ENCODE data around the gene FAM13B. TPM values are rescaled to one million over a fixed set of nuclear protein-coding genes. Genes with fewer than 3 reads are reported as not detected.

Gene FAM13B
- total and polyA plus RNA-seq, 9 of the 15 experiments (the other 6 are each of a cell fraction or from before 2014, with no cell fraction given), result 2.3 to 21.6 (median 14.1) TPM

- TF ChIP-seq CTCF (IDR thresholded peaks at IDR 0.05 in 2 of 3, conservative IDR thresholded peaks at IDR 0.05 in 1 of 3; ENCODE audit: insufficient read depth in 2 of 3, low read depth in 1 of 3, low read length in 3 of 3) (no peak), BACH1 (tag; IDR thresholded peaks at IDR 0.05) (peak; percentile 81; the same call in 1 of the 2 replicates), ZFP30 (CRISPR knock-in tag; IDR thresholded peaks at IDR 0.05; ENCODE audit: borderline replicate concordance) (no peak), ZNF408 (CRISPR knock-in tag; IDR thresholded peaks at IDR 0.05; ENCODE audit: low read depth) (no peak), ZNF316 (IDR thresholded peaks at IDR 0.05) (peak; percentile 81), SMARCA4 (IDR thresholded peaks at IDR 0.05) (peak; percentile 94), SLC30A9 (CRISPR knock-in tag; IDR thresholded peaks at IDR 0.05) (no peak), STAT6 (CRISPR knock-in tag; IDR thresholded peaks at IDR 0.05) (no peak), ZNF217 (CRISPR knock-in tag; IDR thresholded peaks at IDR 0.05) (no peak), NR0B1 (IDR thresholded peaks at IDR 0.05; ENCODE audit: partially characterized antibody) (no peak), ZNF384 (IDR thresholded peaks at IDR 0.05; ENCODE audit: low read depth, low read length) (peak; percentile 54), ZNF12 (CRISPR knock-in tag; IDR thresholded peaks at IDR 0.05) (no peak), ZNF24 (IDR thresholded peaks at IDR 0.05) (no peak), CSDE1 (IDR thresholded peaks at IDR 0.05) (no peak), MNT (conservative IDR thresholded peaks at IDR 0.05) (peak in 1 of 2 experiments; percentile 43; a peak in 1 of 4 replicates), IRF2 (CRISPR knock-in tag; IDR thresholded peaks at IDR 0.05) (no peak), ELK1 (CRISPR knock-in tag; IDR thresholded peaks at IDR 0.05) (no peak), ZNF668 (CRISPR knock-in tag; IDR thresholded peaks at IDR 0.05) (no peak), ZNF589 (CRISPR knock-in tag; IDR thresholded peaks at IDR 0.05; ENCODE audit: low read depth) (peak; percentile 49; the same call in 1 of the 2 replicates), STAG1 (CRISPR knock-in tag; IDR thresholded peaks at IDR 0.05; ENCODE audit: borderline replicate concordance) (no peak)
These were observed 32.7 kb downstream of the FAM13B start (continued) for GRCh38 chr5:138000102-138000723.
